Panc1 (cell line): ENCODE measurements around the gene DCAF6. TPM values are rescaled to one million over a fixed set of nuclear protein-coding genes. Genes with fewer than 3 reads are reported as not detected.

Source experiments
- ATAC-seq: fragments of 200-7000 bp; cut with Tn5 transposase; 2 replicates; pipeline ENCODE4 v1.9.1; 2020; ENCODE audit warnings: mild to moderate bottlenecking, moderate library complexity
- BruUV-seq: library from RNA; stranded (reverse); fragments of 400-500 nt; replicated peaks from 2 replicates; lab custom pipeline; 2021; lab: Mats Ljungman, UMichigan
- CTCF ChIA-PET: fragments of 300-600 bp; sonication (Branson Sonifier 250); formaldehyde crosslinking; loops from one replicate; lab custom pipeline; 2022; ENCODE audit warnings: antibody characterized with exemption; lab: Charles Lee
- POLR2A ChIA-PET: fragments of 300-600 bp; sonication (Branson Sonifier 250); formaldehyde crosslinking; loops from one replicate; lab custom pipeline; 2022; ENCODE audit warnings: antibody characterized with exemption; lab: Charles Lee
- DNase-seq: peaks from one replicate; pipeline ENCODE4 v3.0.0-alpha.2; 2010; ENCODE audit warnings: low read depth, low spot score
- H3K27ac ChIP-seq: 2 replicates; pipeline ENCODE4 v1.5.1; 2011; ENCODE audit warnings: mild to moderate bottlenecking, low read length, inconsistent platforms
- H3K27me3 ChIP-seq: fragments of 200-500 bp; sonication (Bioruptor generic); 2 replicates; pipeline ENCODE4 v1.6.0; 2014; ENCODE audit warnings: low read length, inconsistent platforms; ENCODE audit not compliant: control insufficient read depth, insufficient read depth
- H3K36me3 ChIP-seq: fragments of 200-500 bp; sonication (Bioruptor generic); 2 replicates; pipeline ENCODE4 v1.5.1; 2014; ENCODE audit warnings: inconsistent platforms, mild to moderate bottlenecking, low read length, moderate library complexity; ENCODE audit not compliant: control insufficient read depth, insufficient read depth
- H3K4me1 ChIP-seq: 2 replicates; pipeline ENCODE4 v1.5.1; 2011; ENCODE audit warnings: inconsistent platforms, mild to moderate bottlenecking, low read length, moderate library complexity; ENCODE audit not compliant: control insufficient read depth, insufficient read depth
- H3K4me3 ChIP-seq, 2 experiments: 2 replicates each; pipeline ENCODE4 v1.5.1; 2011 to 2012; ENCODE audit warnings: low read depth in 2 of 2, low read length in 2 of 2, mild to moderate bottlenecking in 2 of 2, inconsistent platforms in 1 of 2, moderate library complexity in 1 of 2
- H3K9me3 ChIP-seq: fragments of 200-500 bp; sonication (Bioruptor generic); 2 replicates; pipeline ENCODE4 v1.5.1; 2014; ENCODE audit warnings: low read depth, mild to moderate bottlenecking, inconsistent platforms, low read length, moderate library complexity; ENCODE audit not compliant: control insufficient read depth, insufficient read depth
- CTCF ChIP-seq: fragments of 450-650 bp; IDR thresholded peaks from 2 replicates; pipeline ENCODE4 v1.5.1; 2017; ENCODE audit warnings: mild to moderate bottlenecking
- POLR2AphosphoS5 ChIP-seq: IDR thresholded peaks from 2 replicates; pipeline ENCODE4 v1.6.1; 2012; ENCODE audit warnings: mild to moderate bottlenecking, low read depth, low read length, moderate library complexity
- SIN3A ChIP-seq: IDR thresholded peaks from 2 replicates; pipeline ENCODE4 v1.6.1; 2012; ENCODE audit warnings: low read depth, mild to moderate bottlenecking, low read length, moderate library complexity, borderline replicate concordance; ENCODE audit not compliant: insufficient read depth
- TCF7L2 ChIP-seq: IDR thresholded peaks from 2 replicates; pipeline ENCODE4 v1.6.1; 2011; ENCODE audit warnings: mild to moderate bottlenecking, low read depth, low read length, inconsistent platforms
- in situ Hi-C: cut with HindIII; loops from 2 replicates; pipeline ENCODE4 v1.10.0; 2016; ENCODE audit warnings: low sequenced_read_pairs, low pct_unique_long_range_greater_than_20kb
- intact Hi-C: fragments of 100-400 bp; cut with micrococcal nuclease; formaldehyde crosslinking; loops from one replicate; pipeline ENCODE4 v1.10.0; 2022; ENCODE audit not compliant: unreplicated experiment
- total RNA-seq: library from RNA; stranded (reverse); gene quantifications from one replicate; pipeline ENCODE4 v1.2.1, GENCODE V29; 2021; ENCODE audit not compliant: unreplicated experiment
- TF ChIP-seq, protein P1 (sequence below), 2 experiments: IDR thresholded peaks; 2 replicates each; pipeline ENCODE4 v1.6.1; 2011 to 2012; ENCODE audit warnings: low read depth in 2 of 2, control low read depth in 1 of 2, low read length in 1 of 2, mild to moderate bottlenecking in 1 of 2, moderate library complexity in 1 of 2; ENCODE audit not compliant: insufficient read depth in 1 of 2

Gene DCAF6
- total RNA-seq, 1 experiment from 2014 or later = 67.7 TPM

GRCh38 chr1:167911413-167911812, 25.1 kb upstream of the DCAF6 start:
- in situ Hi-C loops = no loop called here

GRCh38 chr1:167912294-167912693, 24.2 kb upstream of the DCAF6 start:
- ATAC-seq (no peak), DNase-seq (no peak)
- in situ Hi-C loops = no loop called here
- Histone ChIP-seq H3K4me1 (no peaks in the 10 kb centered on the region), H3K36me3 (no peaks in the 10 kb centered on the region; the same call in none of the 2 replicates), H3K27me3 (no peaks in the 10 kb centered on the region), H3K27ac (no peak overlapping the region), H3K9me3 (peaks cover 11% of the 10 kb centered on the region; the same call in 1 of the 2 replicates), H3K4me3 (no peak overlapping the region)
- POLR2A ChIA-PET = no interaction called here
- no peak for TF ChIP-seq TCF7L2
- TF ChIP-seq, protein P1, sequence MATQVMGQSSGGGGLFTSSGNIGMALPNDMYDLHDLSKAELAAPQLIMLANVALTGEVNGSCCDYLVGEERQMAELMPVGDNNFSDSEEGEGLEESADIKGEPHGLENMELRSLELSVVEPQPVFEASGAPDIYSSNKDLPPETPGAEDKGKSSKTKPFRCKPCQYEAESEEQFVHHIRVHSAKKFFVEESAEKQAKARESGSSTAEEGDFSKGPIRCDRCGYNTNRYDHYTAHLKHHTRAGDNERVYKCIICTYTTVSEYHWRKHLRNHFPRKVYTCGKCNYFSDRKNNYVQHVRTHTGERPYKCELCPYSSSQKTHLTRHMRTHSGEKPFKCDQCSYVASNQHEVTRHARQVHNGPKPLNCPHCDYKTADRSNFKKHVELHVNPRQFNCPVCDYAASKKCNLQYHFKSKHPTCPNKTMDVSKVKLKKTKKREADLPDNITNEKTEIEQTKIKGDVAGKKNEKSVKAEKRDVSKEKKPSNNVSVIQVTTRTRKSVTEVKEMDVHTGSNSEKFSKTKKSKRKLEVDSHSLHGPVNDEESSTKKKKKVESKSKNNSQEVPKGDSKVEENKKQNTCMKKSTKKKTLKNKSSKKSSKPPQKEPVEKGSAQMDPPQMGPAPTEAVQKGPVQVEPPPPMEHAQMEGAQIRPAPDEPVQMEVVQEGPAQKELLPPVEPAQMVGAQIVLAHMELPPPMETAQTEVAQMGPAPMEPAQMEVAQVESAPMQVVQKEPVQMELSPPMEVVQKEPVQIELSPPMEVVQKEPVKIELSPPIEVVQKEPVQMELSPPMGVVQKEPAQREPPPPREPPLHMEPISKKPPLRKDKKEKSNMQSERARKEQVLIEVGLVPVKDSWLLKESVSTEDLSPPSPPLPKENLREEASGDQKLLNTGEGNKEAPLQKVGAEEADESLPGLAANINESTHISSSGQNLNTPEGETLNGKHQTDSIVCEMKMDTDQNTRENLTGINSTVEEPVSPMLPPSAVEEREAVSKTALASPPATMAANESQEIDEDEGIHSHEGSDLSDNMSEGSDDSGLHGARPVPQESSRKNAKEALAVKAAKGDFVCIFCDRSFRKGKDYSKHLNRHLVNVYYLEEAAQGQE (IDR thresholded peaks at IDR 0.05; ENCODE audit: insufficient read depth in 1 of 2, low read depth in 2 of 2, low read length in 1 of 2) = no peak
- no peak for TF ChIP-seq CTCF
- no peak for TF ChIP-seq POLR2AphosphoS5
- no peak for TF ChIP-seq SIN3A
- no TSS peak for BruUV-seq
- CTCF ChIA-PET = no interaction called here
- intact Hi-C loops = no loop called here

More at GRCh38 chr1:167911413-167911812, 25.1 kb upstream of the DCAF6 start:
- Histone ChIP-seq H3K36me3 (no peaks in the 10 kb centered on the region; the same call in 1 of the 2 replicates), H3K9me3 (peaks cover 11% of the 10 kb centered on the region; the same call in 1 of the 2 replicates), H3K4me3 (no peak overlapping the region), H3K4me1 (no peaks in the 10 kb centered on the region), H3K27me3 (no peaks in the 10 kb centered on the region), H3K27ac (no peak overlapping the region)
- no peak for ATAC-seq
- no TSS peak for BruUV-seq
- ChIA-PET POLR2A (no interaction called here), CTCF (no interaction called here)
- TF ChIP-seq SIN3A = no peak
- no peak for TF ChIP-seq TCF7L2
- TF ChIP-seq, protein P1 (IDR thresholded peaks at IDR 0.05; ENCODE audit: insufficient read depth in 1 of 2, low read depth in 2 of 2, low read length in 1 of 2) = no peak
- TF ChIP-seq CTCF = no peak
- DNase-seq = no peak
- intact Hi-C loops = no loop called here
